HG03039 (cell line): ENCODE measurements around the gene HMOX1.
"Not testable (repeated sequence)": the region's sequence is repeated elsewhere in the genome, so short reads cannot be mapped to it uniquely, and the experiment has no call there.

Source experiments
- ATAC-seq: cut with Tn5 transposase; IDR thresholded peaks from one replicate; pipeline ENCODE4 v1.9.1; 2021; ENCODE audit warnings: mild to moderate bottlenecking, moderate library complexity; ENCODE audit not compliant: unreplicated experiment

Gene HMOX1

GRCh38 chr22:35349704-35350538 lies 31.0 kb upstream of the HMOX1 start:
- ATAC-seq = no peak

DNA sequence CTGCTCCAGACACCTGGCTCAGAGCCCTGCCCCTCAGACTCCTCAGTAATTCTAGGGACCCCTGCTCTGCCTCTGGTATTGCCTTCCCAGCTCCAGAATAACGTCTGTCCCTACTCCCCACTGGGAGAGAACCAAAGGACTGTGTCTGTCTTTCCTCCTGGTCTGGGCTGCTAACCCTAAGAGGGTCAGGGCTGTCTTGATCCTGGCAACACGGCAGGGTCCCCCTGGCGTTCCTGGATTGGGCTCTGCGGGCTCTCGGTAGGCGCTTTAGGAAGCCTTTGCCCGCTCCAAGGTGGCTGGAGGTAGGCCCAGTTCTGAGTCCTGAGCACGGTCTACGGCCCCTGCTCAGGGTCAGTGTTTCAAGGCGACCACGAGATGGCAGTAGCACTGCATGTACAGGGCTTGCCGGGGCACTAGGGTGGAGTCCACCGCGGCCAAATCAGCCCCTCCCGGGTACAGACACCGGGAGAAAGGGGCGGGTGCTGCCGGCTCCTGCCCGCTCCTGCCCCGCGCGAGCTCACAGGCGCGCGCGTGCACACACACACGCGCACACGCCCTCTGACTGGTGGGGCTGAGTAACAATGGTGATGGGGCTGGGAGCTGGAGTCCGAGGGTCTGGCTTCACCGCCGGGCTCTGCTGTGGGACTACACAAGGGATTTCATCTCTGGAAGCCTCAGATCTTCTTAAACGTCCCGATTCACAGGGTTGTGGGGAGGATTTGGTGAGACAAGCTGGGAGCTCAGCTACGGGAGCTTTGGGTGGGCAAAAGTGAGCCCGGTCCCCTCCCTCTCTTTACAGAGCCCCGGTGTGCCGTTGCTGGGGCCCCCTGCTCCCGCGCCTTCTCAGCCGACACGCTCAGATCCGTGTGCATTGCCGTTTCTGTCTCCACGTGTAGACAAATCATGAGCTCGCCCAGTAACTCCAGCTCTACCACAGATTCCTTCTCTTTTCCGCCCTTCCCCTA lies 30.1 kb upstream of the HMOX1 start:
- ATAC-seq = peak; percentile 71

DNA sequence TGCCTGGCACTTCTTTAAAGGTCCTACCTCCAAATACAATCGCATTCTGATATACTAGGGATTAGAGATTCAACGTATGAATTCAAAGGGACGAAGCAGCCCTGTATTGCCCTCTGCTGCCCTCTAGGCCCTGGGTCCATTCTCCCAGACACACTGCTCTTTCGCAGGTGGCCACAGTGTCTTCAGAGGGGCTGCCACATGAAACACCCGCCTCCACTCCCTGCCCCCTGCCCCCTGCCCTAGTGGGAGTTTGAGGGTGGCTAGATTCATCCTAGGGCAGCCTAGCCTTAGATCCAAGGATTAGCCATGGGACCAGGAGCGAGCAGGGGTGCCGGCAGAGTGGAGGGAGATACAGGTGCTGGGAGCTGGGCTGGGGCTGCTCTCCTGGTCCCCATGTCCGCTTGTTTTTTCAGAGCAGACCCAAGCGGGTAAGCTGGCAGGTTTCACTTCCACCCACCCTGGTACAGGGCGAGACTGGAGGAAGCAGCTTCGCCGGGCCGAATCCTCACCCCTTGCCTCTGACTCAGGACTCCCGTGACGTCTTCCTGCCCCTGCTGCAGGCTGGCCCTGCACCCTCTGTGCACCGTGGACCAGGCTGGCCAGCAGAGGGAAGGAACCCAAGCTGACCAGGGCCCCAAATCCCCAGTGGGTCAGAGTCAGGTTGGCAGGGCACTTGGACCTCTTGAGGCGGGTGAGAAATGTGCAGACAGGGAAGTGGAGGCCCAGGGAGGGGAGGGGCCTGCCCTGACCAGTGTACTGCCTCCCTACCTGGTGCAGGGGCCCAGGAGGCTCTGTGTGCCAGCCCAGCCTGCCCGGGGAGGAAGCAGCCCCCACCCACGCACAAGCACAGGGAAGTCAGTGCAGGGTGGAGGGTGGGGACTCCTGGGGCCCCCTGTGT lies 28.4 kb upstream of the HMOX1 start:
- ATAC-seq = no peak

GRCh38 chr22:35353318-35353717 lies 27.6 kb upstream of the HMOX1 start:
- no peak for ATAC-seq

- ATAC-seq = no peak
Observed at GRCh38 chr22:35354068-35354467, 26.8 kb upstream of the HMOX1 start.

DNA sequence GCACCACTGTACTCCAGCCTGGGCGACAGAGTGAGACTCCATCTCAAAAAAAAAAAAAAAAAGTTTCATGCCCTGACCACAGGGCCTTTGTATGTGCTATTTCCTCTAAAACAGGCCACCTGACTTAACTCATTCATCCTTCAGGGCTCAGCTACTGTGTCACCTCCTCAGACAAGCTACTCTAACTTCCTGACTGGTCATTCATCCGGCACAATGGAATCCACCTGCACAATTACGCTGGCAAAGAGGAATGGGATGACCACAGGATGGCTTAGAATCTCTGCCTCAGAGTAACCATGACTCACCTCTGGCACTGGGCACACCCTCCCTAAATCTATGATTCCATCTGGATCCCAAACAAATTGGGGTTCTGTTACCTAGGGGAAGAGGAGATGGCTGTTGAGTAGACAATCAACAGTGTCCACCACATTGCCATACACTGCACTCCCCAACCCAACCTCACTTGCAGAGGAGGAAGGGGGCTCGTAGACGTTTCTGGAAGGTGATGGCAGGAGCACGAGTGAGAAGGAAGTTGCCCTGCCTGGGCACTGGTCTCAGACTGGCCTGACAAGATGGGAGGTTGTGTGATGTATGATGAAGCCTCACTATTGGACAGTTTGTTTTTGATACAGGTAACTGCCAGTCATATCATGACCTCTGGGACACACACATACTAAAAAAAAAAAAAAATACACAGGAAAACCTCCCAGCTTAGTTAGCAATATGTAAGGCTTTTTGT lies 22.8 kb upstream of the HMOX1 start:
- no peak for ATAC-seq

GRCh38 chr22:35359380-35360065 lies 21.4 kb upstream of the HMOX1 start:
- no peak for ATAC-seq

DNA sequence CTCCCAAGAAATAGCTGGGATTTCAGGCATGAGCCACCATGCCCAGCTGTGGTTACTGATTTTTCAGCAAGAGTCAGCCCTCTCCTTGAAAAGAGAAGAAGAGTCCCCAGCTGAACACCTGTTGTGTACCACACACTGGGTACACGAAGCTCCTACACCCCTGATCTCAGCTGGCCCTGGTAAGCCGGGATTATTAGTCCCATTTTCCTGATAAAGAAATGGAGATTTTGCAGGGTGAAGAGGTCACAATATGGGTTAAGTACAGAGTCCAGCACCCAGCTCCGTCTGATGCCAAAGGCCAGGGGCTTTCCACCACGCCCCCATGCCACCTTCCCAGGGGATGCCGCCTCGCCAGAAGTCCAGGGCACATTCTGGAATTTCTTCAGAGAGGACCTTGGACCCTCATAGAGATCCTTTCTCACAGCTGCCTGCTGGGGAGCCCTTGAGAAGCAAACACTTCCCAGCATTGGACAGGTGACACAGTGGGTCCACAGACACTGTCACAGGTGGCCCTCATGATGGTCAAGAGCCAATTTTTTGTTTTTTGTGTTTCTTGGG lies 19.8 kb upstream of the HMOX1 start:
- no peak for ATAC-seq

- ATAC-seq = no peak
Observed at GRCh38 chr22:35363566-35364086, 17.3 kb upstream of the HMOX1 start.

DNA sequence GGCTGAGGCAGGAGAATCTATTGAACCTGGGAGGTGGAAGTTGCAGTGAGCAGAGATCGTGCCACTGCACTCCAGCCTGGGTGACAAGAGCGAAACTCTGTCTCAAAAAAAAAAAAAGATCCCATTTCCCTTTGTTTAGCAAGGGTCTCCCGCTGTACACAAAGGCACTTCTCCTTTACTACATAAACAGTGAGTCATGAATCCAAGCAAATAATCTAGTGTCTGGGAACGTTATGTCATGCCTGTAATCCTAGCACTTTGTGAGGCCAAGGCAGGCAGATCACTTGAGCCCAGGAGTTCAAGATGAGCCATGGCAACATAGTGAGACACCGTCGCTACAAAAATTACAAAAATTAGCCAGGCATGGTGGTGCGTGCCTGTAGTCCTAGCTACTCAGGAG lies 16.7 kb upstream of the HMOX1 start:
- not testable (repeated sequence) for ATAC-seq

- no peak for ATAC-seq
Observed at GRCh38 chr22:35367331-35367886, 13.5 kb upstream of the HMOX1 start.

GRCh38 chr22:35368386-35368785 lies 12.5 kb upstream of the HMOX1 start:
- ATAC-seq = no peak

- ATAC-seq = no peak
Observed at GRCh38 chr22:35369996-35370395, 10.9 kb upstream of the HMOX1 start.

DNA sequence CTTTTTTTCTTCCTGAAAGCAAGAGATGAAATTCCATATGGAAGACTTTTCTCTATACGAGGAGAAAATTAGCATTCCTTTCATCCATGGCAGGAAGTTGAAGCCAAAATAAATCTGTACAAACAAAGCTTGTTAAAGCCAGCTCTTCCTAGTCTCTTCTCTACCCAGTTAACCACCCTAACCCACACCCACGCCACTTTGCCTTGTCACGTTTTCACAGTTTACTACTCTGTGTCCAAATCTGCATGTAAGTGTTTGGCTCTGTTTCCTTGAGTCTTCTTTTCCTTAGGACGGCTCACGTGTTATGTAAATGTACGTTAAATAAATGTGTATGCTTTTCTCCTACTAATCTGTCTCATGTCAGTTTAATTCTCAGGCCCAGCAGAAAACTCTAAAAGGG lies 7.1 kb upstream of the HMOX1 start:
- ATAC-seq = no peak

- ATAC-seq = no peak
Observed at GRCh38 chr22:35375031-35375430, 5.9 kb upstream of the HMOX1 start.

DNA sequence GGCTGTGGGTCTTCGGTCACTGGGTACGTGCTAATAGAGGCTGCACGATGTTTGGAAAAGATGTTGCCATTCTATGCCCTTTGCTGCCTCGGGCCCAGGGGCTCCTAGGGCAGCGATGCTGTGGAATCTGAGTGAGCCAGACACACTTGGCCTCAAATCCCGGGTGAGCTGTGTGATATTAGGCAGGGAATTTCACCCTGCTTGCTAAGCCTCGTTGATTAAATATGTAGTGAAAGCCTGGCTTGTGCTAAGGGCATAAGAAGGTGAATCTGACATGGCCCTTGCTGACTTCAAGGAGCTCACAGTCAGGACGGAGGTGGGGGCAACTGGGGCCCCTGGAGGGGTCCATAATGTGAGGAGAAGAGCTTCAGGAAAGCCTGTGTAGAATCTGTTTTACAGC lies 5.4 kb upstream of the HMOX1 start:
- ATAC-seq = no peak

DNA sequence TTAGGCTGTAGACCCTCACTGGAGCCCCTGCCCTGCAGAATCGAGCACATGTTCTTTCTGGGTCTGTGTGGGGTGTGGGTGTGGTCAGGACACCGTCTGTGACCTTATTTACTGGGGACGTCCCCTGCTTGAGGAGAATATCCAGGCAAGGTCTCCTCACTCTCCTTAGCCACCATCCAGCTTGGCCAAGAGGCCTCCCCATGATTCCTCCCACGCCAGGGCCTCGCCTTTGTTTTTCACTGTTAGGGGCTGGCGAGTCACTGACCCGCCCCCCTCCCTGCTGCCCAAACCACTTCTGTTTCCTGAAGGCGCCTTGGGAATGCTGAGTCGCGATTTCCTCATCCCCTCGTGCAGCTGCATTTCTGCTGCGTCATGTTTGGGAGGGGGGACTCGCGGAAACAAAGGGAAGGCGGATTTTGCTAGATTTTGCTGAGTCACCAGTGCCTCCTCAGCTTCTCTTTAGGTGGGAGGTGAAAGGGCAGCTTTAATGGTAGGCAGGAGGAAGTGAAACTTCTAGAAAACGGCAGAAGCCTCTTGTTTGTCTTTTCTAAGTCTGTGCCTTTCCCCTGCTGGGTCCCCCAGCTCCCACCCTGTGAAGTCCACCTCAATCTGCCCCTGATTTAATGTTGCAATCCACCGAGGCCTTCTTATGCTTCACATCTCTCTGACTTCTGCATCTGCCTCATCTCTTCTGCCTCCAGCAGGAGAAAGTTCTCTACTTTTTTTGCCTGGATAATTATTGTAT lies 4.0 kb upstream of the HMOX1 start:
- no peak for ATAC-seq

GRCh38 chr22:35377735-35378134 lies 3.2 kb upstream of the HMOX1 start:
- no peak for ATAC-seq
